Hematopoietic multipotent progenitor cell treated with erythropoietin and hydrocortisone succinate and interleukin-3 and kit ligand, for 15 days (in vitro differentiated cells): ENCODE measurements around the gene S100A6.
A peak's percentile ranks its signal among the peaks of the same experiment; 100 is the strongest.

Source experiments
- DNase-seq: peaks from one replicate; pipeline ENCODE4 v3.0.0-alpha.2; 2015; ENCODE audit warnings: low spot score

Gene S100A6

GRCh38 chr1:153503766-153504165 lies 32.0 kb downstream of the S100A6 start:
- no peak for DNase-seq

DNA sequence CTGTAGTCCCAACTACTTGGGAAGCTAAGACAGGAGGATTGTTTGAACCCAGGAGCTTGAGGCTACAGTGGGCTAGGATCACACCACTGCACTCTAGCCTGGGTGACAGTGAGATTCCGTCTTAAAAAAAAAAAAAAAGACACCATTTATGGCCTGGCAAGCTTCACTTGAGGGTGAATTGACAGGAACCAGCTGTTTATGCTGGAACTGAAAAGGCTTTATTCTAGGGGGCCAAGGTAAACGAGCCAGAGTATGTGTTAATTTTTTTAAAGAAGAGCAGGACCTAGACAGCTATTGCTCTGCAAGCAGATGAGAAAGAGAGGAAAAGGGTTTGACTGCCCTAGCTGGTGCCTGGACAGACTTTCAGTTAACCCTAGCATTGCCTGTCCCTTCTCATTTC lies 37.0 kb downstream of the S100A6 start:
- no peak for DNase-seq

GRCh38 chr1:153495536-153495935 lies 40.3 kb downstream of the S100A6 start:
- DNase-seq: no peak

DNA sequence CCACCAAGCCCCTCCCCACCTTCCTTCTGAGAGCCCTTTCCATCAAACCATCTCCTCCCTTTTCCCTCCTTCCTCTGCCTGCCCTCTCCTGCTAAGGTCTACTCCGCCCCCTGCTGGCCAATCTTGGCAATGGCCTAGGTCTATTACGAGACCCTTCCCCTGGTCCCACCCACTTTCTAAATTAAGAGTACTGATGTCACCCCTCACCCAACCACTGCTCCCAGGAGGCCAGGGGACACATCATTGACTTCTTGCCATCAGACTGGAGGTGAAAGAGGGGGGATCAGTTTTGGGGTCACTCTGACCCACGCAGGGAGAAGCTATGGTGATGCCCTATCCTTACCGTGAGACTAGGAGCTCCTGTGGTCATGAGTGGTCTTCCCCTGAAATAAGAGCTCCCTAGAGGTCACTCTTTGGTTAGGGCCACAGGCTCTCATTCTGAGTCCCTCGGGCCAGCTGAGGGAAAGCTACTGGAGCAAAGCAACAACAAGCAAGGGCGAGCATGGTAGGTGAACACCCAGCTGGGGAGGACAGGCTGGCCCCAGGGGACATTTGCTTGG lies 40.7 kb downstream of the S100A6 start:
- peak; percentile 65 for DNase-seq

DNA sequence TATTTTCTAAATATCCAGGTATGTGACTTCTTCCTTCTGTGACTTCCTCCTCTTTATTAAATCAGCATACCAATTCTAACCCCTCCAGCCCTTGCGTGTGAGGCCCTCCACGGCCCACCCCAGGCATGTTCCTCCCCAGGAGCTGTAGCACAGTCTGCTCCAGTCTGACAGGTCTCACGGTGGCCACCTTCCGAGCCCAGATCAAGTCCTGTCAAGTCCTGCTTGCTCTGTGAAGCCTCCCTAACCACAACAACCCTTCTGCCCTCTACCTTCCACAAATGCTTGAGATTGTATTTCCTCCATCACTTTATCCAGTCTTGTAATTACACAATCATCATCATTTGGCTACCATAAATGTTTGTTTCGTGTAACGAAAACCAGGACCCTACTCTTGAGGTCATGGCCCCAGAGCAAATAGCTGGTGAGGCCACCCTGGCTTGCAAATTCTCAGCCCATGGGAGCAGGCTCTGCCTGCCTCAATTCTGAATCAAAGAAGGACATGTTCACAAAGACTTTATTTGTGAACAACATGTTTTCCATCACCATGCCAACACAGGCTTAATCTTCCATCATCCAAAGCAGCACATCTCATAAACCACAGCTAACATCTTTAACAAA lies 42.3 kb downstream of the S100A6 start:
- DNase-seq: no peak

DNA sequence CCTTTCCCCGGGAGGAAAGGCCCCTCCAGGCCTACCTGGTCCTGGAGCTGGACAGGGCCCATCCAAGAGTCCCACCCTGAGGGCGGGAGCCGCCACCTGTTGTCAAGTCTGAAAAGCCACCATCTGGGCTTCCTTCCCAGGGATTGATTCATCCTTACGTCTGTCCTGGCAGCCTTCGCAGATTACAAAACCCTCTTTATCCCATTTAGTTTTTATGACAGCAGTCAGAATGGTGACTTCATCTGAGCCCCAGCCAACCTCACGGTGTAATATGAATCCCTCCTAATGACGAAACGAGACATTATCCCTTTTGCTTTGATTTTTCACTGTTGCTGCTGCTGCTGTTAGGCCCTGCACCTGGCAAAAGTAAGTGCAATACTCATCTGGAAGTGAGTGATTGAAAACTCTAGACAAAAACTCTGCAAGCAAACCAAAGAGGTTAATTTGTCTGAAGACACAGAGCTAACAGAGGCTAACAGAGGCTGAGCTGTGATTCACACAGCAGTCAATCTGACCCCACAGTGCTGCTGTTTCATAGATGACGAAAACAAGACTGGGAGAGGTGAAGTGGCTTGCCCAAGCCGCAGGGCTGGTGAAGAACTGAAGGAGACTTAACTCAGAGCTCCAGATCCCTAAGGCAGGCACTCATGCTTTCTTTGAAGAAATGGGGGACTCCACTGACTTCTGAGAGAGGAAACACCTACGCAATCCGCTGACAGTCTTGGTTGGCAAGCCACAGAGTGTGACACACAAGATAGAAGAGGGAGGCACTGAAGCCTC lies 45.3 kb downstream of the S100A6 start:
- no peak for DNase-seq

DNA sequence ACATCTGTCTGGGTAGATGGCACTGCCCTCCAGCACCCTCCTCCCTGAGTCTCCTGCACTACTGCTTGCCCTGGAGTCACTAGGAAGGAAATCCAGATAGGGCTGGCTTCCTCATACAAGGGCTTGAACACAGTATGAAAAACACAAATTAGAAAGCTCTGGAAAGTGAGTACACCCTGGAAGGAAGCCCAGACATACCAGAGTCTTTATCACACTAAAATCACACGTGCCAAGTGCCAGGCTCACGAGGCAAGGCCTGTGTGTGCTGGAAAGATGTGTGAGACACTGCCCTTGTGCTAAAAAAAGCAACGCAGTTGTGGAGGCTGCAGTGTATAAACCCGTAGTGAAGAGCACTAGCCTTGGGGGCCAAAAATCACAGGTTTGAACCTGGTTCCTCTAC lies 47.1 kb downstream of the S100A6 start:
- no peak for DNase-seq

DNA sequence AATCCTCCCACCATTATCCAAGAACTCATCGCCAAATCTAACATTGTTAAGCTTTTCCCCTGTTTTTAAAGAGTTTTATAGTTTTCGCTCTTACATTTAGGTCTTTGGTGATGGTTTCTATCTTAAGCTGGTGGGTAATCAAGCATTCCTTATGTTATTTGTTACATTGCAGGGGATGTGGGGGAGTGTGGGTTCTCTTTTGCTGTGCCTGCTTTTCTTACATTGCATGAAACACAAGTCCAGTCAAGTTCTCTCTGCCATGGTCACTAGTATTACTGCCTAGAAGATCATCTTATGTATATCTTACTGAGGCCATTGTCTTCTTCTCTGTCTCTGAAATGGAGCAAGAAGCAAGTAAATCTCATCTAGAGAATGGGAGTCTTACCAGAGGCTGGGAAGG lies 48.1 kb downstream of the S100A6 start:
- DNase-seq: no peak

DNA sequence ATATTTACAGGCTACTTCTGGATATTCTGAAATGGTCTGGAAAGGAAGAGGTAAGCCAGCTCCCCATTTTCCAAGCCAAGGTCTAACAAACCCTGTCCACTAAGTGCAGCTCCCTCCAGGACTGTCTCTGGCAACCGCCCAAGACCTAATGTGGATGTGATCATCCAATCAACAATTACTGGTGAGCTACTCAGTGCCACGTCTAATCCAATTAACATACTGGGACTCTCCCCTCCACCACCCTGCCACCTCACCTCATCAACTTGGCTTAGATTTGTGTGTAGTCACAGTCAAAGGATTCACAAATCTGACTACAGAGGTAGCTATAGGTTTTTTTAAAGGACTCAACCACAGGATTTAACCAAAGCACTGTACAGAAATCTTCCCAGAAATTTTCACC lies 49.9 kb downstream of the S100A6 start:
- no peak for DNase-seq
